Ishikawa (cell line): ENCODE measurements around the gene IP6K1.

Experiments
- CEBPB ChIP-seq: IDR thresholded peaks from 2 replicates; pipeline ENCODE4 v1.6.1; 2012
- CREB1 ChIP-seq: IDR thresholded peaks from 2 replicates; pipeline ENCODE4 v1.6.1; 2012; ENCODE audit warnings: low read depth
- EGR1 ChIP-seq: IDR thresholded peaks from 2 replicates; pipeline ENCODE4 v1.6.1; 2012
- EP300 ChIP-seq: IDR thresholded peaks from 2 replicates; pipeline ENCODE4 v1.6.1; 2012; ENCODE audit warnings: borderline replicate concordance
- FOXM1 ChIP-seq: IDR thresholded peaks from 2 replicates; pipeline ENCODE4 v1.6.1; 2012; ENCODE audit warnings: low read depth, borderline replicate concordance
- NFIC ChIP-seq: IDR thresholded peaks from 2 replicates; pipeline ENCODE4 v1.6.1; 2012
- RAD21 ChIP-seq: IDR thresholded peaks from 2 replicates; pipeline ENCODE4 v1.6.1; 2012; ENCODE audit warnings: low read depth
- TAF1 ChIP-seq: IDR thresholded peaks from 2 replicates; pipeline ENCODE4 v1.6.1; 2012; ENCODE audit warnings: low read depth, mild to moderate bottlenecking
- TCF12 ChIP-seq: IDR thresholded peaks from 2 replicates; pipeline ENCODE4 v1.6.1; 2012; ENCODE audit warnings: low read depth
- TEAD4 ChIP-seq: IDR thresholded peaks from 2 replicates; pipeline ENCODE4 v1.6.1; 2012
- YY1 ChIP-seq: IDR thresholded peaks from 2 replicates; pipeline ENCODE4 v1.6.1; 2012; ENCODE audit warnings: low read depth
- ZBTB7A ChIP-seq: IDR thresholded peaks from 2 replicates; pipeline ENCODE4 v1.6.1; 2012; ENCODE audit warnings: low read depth
- TF ChIP-seq, protein P1 (sequence below): IDR thresholded peaks from 2 replicates; pipeline ENCODE4 v1.6.1; 2012
- TF ChIP-seq, protein P2 (sequence below): IDR thresholded peaks from 2 replicates; pipeline ENCODE4 v1.6.1; 2012; ENCODE audit warnings: low read depth, mild to moderate bottlenecking
- TF ChIP-seq, protein P3 (sequence below): IDR thresholded peaks from 2 replicates; pipeline ENCODE4 v1.6.1; 2012

IP6K1 gene

DNA sequence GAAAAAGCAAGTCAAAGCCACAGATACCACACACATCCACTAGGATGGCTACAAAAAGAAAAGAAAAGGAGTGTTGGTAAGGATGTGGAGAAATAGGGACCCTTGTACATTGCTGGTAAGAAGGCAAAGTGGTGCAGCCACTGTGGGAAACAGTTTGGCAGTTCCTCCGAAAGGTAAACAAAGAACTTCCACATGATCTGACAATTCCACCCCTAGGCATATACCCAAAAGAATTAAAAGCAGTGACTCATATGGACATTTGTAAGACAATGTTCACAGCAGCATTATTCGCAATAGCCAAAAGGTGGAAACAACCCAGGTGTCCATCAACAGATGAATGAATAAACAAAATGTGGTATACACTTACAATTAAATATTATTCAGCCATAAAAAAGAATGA lies 40.4 kb downstream of the IP6K1 start:
- no peak for TF ChIP-seq TAF1
- peak; percentile 27; the same call in 1 of the 2 replicates for TF ChIP-seq NFIC

DNA sequence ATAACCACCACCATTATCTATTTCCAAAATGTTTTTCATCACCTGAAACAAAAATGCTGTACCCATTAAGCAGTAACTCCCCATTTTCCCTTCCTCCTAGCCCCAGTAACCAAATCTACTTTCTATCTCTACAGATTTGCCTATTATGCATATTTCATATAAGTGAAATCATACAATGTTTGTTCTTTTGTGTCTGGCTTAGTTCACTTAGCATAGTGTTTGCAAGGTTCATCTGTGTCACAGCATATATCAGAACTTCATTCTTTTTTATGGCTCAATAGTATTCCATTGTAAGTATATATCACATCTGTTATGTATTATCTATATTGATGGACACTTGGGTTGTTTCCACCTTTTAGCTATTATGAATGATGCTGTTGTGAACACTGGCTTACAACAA lies 45.9 kb downstream of the IP6K1 start:
- TF ChIP-seq EGR1 (no peak), YY1 (no peak), TCF12 (no peak), TAF1 (no peak), CREB1 (no peak)
- TF ChIP-seq, protein P1, sequence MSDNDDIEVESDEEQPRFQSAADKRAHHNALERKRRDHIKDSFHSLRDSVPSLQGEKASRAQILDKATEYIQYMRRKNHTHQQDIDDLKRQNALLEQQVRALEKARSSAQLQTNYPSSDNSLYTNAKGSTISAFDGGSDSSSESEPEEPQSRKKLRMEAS = no peak
- TF ChIP-seq, protein P2, sequence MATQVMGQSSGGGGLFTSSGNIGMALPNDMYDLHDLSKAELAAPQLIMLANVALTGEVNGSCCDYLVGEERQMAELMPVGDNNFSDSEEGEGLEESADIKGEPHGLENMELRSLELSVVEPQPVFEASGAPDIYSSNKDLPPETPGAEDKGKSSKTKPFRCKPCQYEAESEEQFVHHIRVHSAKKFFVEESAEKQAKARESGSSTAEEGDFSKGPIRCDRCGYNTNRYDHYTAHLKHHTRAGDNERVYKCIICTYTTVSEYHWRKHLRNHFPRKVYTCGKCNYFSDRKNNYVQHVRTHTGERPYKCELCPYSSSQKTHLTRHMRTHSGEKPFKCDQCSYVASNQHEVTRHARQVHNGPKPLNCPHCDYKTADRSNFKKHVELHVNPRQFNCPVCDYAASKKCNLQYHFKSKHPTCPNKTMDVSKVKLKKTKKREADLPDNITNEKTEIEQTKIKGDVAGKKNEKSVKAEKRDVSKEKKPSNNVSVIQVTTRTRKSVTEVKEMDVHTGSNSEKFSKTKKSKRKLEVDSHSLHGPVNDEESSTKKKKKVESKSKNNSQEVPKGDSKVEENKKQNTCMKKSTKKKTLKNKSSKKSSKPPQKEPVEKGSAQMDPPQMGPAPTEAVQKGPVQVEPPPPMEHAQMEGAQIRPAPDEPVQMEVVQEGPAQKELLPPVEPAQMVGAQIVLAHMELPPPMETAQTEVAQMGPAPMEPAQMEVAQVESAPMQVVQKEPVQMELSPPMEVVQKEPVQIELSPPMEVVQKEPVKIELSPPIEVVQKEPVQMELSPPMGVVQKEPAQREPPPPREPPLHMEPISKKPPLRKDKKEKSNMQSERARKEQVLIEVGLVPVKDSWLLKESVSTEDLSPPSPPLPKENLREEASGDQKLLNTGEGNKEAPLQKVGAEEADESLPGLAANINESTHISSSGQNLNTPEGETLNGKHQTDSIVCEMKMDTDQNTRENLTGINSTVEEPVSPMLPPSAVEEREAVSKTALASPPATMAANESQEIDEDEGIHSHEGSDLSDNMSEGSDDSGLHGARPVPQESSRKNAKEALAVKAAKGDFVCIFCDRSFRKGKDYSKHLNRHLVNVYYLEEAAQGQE = no peak

DNA sequence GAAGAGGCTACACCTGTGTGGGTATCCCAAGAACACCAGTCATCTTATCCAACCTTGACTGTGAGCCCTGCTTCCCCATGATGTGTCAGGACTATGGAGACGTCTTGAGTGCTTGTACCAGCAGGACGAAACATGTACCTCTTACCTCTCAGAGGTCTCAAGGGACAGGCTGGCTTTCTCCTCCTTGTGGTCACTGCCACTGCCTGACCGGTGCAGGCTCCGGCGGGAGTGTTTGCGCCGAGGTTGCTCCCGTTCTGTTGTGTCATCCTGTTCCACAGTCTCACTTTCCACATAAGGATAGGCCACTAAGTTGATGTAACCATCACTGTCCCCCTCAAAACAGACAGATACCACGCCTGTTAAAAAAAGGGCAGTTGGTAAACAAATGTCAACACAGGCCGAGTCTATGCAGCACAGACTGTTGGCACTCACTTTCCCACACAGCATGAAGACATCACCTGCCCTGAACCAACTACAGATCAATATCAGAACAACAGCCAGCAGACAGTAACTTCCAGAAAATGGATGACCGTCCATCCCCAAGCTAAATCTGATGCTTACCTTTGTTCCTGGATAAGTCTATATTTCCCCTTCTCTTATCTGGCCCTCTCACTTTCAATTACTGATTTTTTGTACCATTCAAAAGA lies 48.2 kb downstream of the IP6K1 start:
- TF ChIP-seq TEAD4 (no peak), NFIC (no peak)

DNA sequence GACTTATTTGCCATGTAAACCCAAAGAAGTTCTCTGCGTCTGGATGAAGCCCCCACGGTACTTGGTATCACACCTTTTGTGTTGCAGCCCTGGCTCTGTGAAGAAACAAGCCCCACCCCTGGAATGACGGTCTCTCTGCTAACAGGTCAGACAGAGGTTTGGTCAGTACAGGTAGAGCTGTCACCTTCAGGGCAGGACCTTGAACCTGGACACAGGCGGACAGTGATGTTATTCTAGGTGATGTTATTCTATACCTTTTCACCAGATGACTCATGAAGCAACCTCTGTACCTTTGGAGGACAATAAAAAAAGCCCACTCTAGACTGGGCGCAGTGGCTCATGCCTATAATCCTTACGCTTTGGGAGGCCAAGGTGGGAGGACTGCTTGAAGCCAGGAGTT lies 51.6 kb downstream of the IP6K1 start:
- TF ChIP-seq NFIC = no peak
- TF ChIP-seq, protein P3, sequence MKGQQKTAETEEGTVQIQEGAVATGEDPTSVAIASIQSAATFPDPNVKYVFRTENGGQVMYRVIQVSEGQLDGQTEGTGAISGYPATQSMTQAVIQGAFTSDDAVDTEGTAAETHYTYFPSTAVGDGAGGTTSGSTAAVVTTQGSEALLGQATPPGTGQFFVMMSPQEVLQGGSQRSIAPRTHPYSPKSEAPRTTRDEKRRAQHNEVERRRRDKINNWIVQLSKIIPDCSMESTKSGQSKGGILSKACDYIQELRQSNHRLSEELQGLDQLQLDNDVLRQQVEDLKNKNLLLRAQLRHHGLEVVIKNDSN = no peak
- TF ChIP-seq EP300 = no peak
- no peak for TF ChIP-seq YY1
- no peak for TF ChIP-seq CREB1
- TF ChIP-seq CEBPB = no peak
- no peak for TF ChIP-seq RAD21
- TF ChIP-seq FOXM1 = no peak
- TF ChIP-seq, protein P2 = no peak
- TF ChIP-seq ZBTB7A = no peak
- TF ChIP-seq EGR1 = no peak
- TF ChIP-seq TEAD4 = no peak
- TF ChIP-seq, protein P1 = no peak
- TF ChIP-seq TAF1 = no peak
- TF ChIP-seq TCF12 = no peak

DNA sequence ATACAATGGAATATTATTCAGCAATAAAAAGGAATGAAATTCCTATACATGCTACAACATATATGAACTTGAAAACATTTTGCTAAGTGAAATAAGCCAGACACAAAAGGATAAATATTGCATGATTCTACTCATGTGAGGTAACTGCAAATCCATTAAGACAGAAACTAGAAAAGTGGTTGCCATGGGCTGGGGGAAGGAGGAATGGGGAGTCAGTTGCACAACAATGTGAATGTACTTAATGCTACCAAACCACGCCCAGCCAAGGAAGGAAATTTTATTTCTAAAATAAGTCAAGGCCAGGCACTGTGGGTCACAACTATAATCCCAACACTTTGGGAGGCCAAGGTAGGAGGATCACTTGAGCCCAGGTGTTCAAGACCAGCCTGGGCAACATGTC lies 52.8 kb downstream of the IP6K1 start:
- TF ChIP-seq NFIC (no peak), YY1 (no peak), CEBPB (no peak), EGR1 (no peak), RAD21 (no peak), EP300 (no peak), CREB1 (no peak), TAF1 (no peak)
- TF ChIP-seq, protein P2 = no peak
- TF ChIP-seq, protein P1 = no peak
- TF ChIP-seq, protein P3 = no peak
